ENCODE results near the gene COL23A1. TPM values are rescaled to one million over a fixed set of nuclear protein-coding genes. Genes with fewer than 3 reads are reported as not detected.

Gene COL23A1
- total and polyA plus RNA-seq, 2 of the 13 experiments (the other 11 are each of a cell fraction or from before 2014, with no cell fraction given): not detected

GRCh38 chr5:178291969-178292825 lies 298.0 kb downstream of the COL23A1 start:
- POLR2A ChIA-PET: no interaction called here
- Histone ChIP-seq H3K79me2 (ENCODE audit: insufficient read depth, low read length) (no peaks in the 10 kb centered on the region), H3K4me2 (ENCODE audit: low read depth, low read length) (no peak overlapping the region), H3K27me3 (ENCODE audit: control insufficient read depth in 1 of 2, insufficient read depth in 2 of 2, low read length in 2 of 2) (peaks cover 5 to 29% of the 10 kb centered on the region in 2 experiments; a peak in 4 of 5 replicates), H3K9me3 (ENCODE audit: low read length) (no peaks in the 10 kb centered on the region), H3K9ac (ENCODE audit: insufficient read depth, low read depth, low read length) (no peak overlapping the region), H2AFZ (ENCODE audit: low read length) (no peak overlapping the region), H3K4me3 (replicated peaks in 1 of 3; ENCODE audit: insufficient read depth in 1 of 3, low read depth in 2 of 3, low read length in 3 of 3) (no peak overlapping the region), H3K4me1 (ENCODE audit: insufficient read depth, low read length) (no peaks in the 10 kb centered on the region), H3K36me3 (replicated peaks in 1 of 2; ENCODE audit: control insufficient read depth in 1 of 2, insufficient read depth in 2 of 2, low read length in 2 of 2) (no peaks in the 10 kb centered on the region), H3K27ac (ENCODE audit: extremely low read length, insufficient read depth, low read length) (no peak overlapping the region), H4K20me1 (ENCODE audit: insufficient read depth, low read length) (no peaks in the 10 kb centered on the region)
- in situ Hi-C loops (cut with HindIII; ENCODE audit: extremely low pct_ligation_motif_present, low pct_unique_long_range_greater_than_20kb): no loop called here
- CTCF ChIA-PET (ENCODE audit: low intra/inter-chr PET ratio, low total read pairs): no interaction called here
- TF ChIP-seq ZNF879 (CRISPR knock-in tag; IDR thresholded peaks at IDR 0.05): no peak
- no peak for TF ChIP-seq ZNF660 (CRISPR knock-in tag; IDR thresholded peaks at IDR 0.05; ENCODE audit: borderline replicate concordance, low read depth)
- TF ChIP-seq RFX1 (IDR thresholded peaks at IDR 0.05): no peak
- no peak for TF ChIP-seq CENPT (CRISPR knock-in tag; IDR thresholded peaks at IDR 0.05; ENCODE audit: low read depth)
- TF ChIP-seq DR1 (CRISPR knock-in tag; IDR thresholded peaks at IDR 0.05): no peak
- BruUV-seq (replicated peaks): no TSS peak
- intact Hi-C loops (cut with micrococcal nuclease; ENCODE audit: unreplicated experiment): no loop called here
- DNase-seq (ENCODE audit: low spot score) (no peak), FAIRE-seq (no peak), ATAC-seq (no peak)
- 28% methylated on average over 10 of the region's 15 CpGs for WGBS (ENCODE audit: low lambda C conversion rate)

GRCh38 chr5:178291161-178291561 lies 299.0 kb downstream of the COL23A1 start:
- intact Hi-C loops (cut with micrococcal nuclease; ENCODE audit: unreplicated experiment) (no loop called here), in situ Hi-C loops (cut with HindIII; ENCODE audit: extremely low pct_ligation_motif_present, low pct_unique_long_range_greater_than_20kb) (no loop called here)
- H3K9ac ChIP-seq (ENCODE audit: insufficient read depth, low read depth, low read length): no peak overlapping the region
- TF ChIP-seq ZFP82 (CRISPR knock-in tag; IDR thresholded peaks at IDR 0.05; ENCODE audit: borderline replicate concordance): no peak
- no peak for TF ChIP-seq SYNCRIP (IDR thresholded peaks at IDR 0.05; ENCODE audit: insufficient read depth, low read depth, low read length)
- no peak for TF ChIP-seq RCOR2 (CRISPR knock-in tag; IDR thresholded peaks at IDR 0.05)
- TF ChIP-seq, protein P1, sequence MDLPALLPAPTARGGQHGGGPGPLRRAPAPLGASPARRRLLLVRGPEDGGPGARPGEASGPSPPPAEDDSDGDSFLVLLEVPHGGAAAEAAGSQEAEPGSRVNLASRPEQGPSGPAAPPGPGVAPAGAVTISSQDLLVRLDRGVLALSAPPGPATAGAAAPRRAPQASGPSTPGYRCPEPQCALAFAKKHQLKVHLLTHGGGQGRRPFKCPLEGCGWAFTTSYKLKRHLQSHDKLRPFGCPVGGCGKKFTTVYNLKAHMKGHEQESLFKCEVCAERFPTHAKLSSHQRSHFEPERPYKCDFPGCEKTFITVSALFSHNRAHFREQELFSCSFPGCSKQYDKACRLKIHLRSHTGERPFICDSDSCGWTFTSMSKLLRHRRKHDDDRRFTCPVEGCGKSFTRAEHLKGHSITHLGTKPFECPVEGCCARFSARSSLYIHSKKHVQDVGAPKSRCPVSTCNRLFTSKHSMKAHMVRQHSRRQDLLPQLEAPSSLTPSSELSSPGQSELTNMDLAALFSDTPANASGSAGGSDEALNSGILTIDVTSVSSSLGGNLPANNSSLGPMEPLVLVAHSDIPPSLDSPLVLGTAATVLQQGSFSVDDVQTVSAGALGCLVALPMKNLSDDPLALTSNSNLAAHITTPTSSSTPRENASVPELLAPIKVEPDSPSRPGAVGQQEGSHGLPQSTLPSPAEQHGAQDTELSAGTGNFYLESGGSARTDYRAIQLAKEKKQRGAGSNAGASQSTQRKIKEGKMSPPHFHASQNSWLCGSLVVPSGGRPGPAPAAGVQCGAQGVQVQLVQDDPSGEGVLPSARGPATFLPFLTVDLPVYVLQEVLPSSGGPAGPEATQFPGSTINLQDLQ (CRISPR knock-in tag; IDR thresholded peaks at IDR 0.05): no peak
- no peak for TF ChIP-seq ZNF652 (CRISPR knock-in tag; IDR thresholded peaks at IDR 0.05; ENCODE audit: borderline replicate concordance, low read depth)
- no peak for TF ChIP-seq SIN3A (IDR thresholded peaks at IDR 0.05; ENCODE audit: borderline replicate concordance, low read depth, low read length)
- H3K27me3 ChIP-seq (ENCODE audit: control insufficient read depth in 1 of 2, insufficient read depth in 2 of 2, low read length in 2 of 2): peaks cover 5 to 39% of the 10 kb centered on the region in 2 experiments; a peak in 4 of 5 replicates
- no peak for ATAC-seq
- H3K4me3 ChIP-seq (replicated peaks in 1 of 3; ENCODE audit: insufficient read depth in 1 of 3, low read depth in 2 of 3, low read length in 3 of 3): no peak overlapping the region
- no peaks in the 10 kb centered on the region for H3K36me3 ChIP-seq (replicated peaks in 1 of 2; ENCODE audit: control insufficient read depth in 1 of 2, insufficient read depth in 2 of 2, low read length in 2 of 2)
- no peaks in the 10 kb centered on the region for H3K79me2 ChIP-seq (ENCODE audit: insufficient read depth, low read length)
- ChIA-PET CTCF (ENCODE audit: low intra/inter-chr PET ratio, low total read pairs) (no interaction called here), POLR2A (no interaction called here)
- no peaks in the 10 kb centered on the region for H3K9me3 ChIP-seq (ENCODE audit: low read length)
- DNase-seq (ENCODE audit: low spot score): no peak
- H4K20me1 ChIP-seq (ENCODE audit: insufficient read depth, low read length): no peaks in the 10 kb centered on the region
- no peaks in the 10 kb centered on the region for H3K4me1 ChIP-seq (ENCODE audit: insufficient read depth, low read length)
- no peak overlapping the region for H3K4me2 ChIP-seq (ENCODE audit: low read depth, low read length)
- no peak overlapping the region for H3K27ac ChIP-seq (ENCODE audit: extremely low read length, insufficient read depth, low read length)
- no peak overlapping the region for H2AFZ ChIP-seq (ENCODE audit: low read length)
- 41% methylated on average over 11 of the region's 13 CpGs for WGBS (ENCODE audit: low lambda C conversion rate)
- BruUV-seq (replicated peaks): no TSS peak
- no peak for FAIRE-seq
